ENCODE results near the gene EIF4G3.

- TF ChIP-seq CTCF (IDR thresholded peaks at IDR 0.05; ENCODE audit: insufficient read depth, low read length, poor library complexity, severe bottlenecking): no peak
- TF ChIP-seq EZH2phosphoT487 (conservative IDR thresholded peaks at IDR 0.05; ENCODE audit: low read length): no peak
Observed at GRCh38 chr1:21098186-21098915, 78.3 kb downstream of the EIF4G3 start.
